MM.1S (cell line): ENCODE measurements around the gene FOXP1.

Experiments
- DNase-seq: peaks from one replicate; pipeline ENCODE4 v3.0.0-alpha.2; 2015
- H2AFZ ChIP-seq: fragments of 300-600 bp; sonication (generic); 2 replicates; pipeline ENCODE4 v1.6.0; 2016; ENCODE audit warnings: antibody characterized with exemption, low read length
- H3F3A ChIP-seq: fragments of 300-600 bp; sonication (generic); 2 replicates; pipeline ENCODE4 v1.6.1; 2016; ENCODE audit warnings: mild to moderate bottlenecking, antibody characterized with exemption, low read length, moderate library complexity, mixed read lengths; ENCODE audit not compliant: insufficient read depth
- H3K27ac ChIP-seq: fragments of 300-600 bp; sonication (generic); 2 replicates; pipeline ENCODE4 v1.5.1; 2016; ENCODE audit warnings: mild to moderate bottlenecking, low read length
- H3K27me3 ChIP-seq: fragments of 300-600 bp; sonication (generic); replicated peaks from 2 replicates; pipeline ENCODE4 v1.6.0; 2016; ENCODE audit warnings: low read length; ENCODE audit not compliant: insufficient read depth
- H3K36me3 ChIP-seq: fragments of 300-600 bp; sonication (generic); replicated peaks from 2 replicates; pipeline ENCODE4 v1.6.1; 2016; ENCODE audit warnings: mild to moderate bottlenecking, low read length, mixed read lengths; ENCODE audit not compliant: insufficient read depth
- H3K4me1 ChIP-seq: fragments of 300-600 bp; sonication (generic); 2 replicates; pipeline ENCODE4 v1.6.1; 2016; ENCODE audit warnings: low read length, mixed read lengths
- H3K4me2 ChIP-seq: fragments of 300-600 bp; sonication (generic); 2 replicates; pipeline ENCODE4 v1.6.0; 2016; ENCODE audit warnings: low read depth, low read length
- H3K4me3 ChIP-seq: fragments of 300-600 bp; sonication (generic); 2 replicates; pipeline ENCODE4 v1.5.1; 2016; ENCODE audit warnings: low read length, mixed read lengths
- H3K79me2 ChIP-seq: fragments of 300-600 bp; sonication (generic); 2 replicates; pipeline ENCODE4 v1.6.1; 2016; ENCODE audit warnings: mixed run types, low read length, mixed read lengths
- H3K9ac ChIP-seq: fragments of 300-600 bp; sonication (generic); 2 replicates; pipeline ENCODE4 v1.6.1; 2016; ENCODE audit warnings: low read length, mixed read lengths
- H3K9me2 ChIP-seq: fragments of 300-600 bp; sonication (generic); replicated peaks from 2 replicates; pipeline ENCODE4 v1.6.1; 2016; ENCODE audit warnings: mild to moderate bottlenecking, low read length, mixed read lengths; ENCODE audit not compliant: insufficient read depth
- H3K9me3 ChIP-seq: fragments of 300-600 bp; sonication (generic); replicated peaks from 2 replicates; pipeline ENCODE4 v1.6.1; 2016; ENCODE audit warnings: mild to moderate bottlenecking, low read length, mixed read lengths; ENCODE audit not compliant: insufficient read depth
- H4K20me1 ChIP-seq: fragments of 300-600 bp; sonication (generic); 2 replicates; pipeline ENCODE4 v1.6.1; 2016; ENCODE audit warnings: mild to moderate bottlenecking, low read length, moderate library complexity, mixed read lengths; ENCODE audit not compliant: insufficient read depth
- EZH2 ChIP-seq: fragments of 300-600 bp; sonication (generic); optimal IDR thresholded peaks from 2 replicates; pipeline ENCODE3; 2017; ENCODE audit warnings: low read depth, mild to moderate bottlenecking, antibody characterized with exemption, low read length, mixed read lengths
- EZH2phosphoT487 ChIP-seq: fragments of 300-600 bp; sonication (generic); IDR thresholded peaks from 2 replicates; pipeline ENCODE4 v1.6.1; 2018; ENCODE audit warnings: antibody characterized with exemption, low read length
- TF ChIP-seq, protein P1 (sequence below): fragments of 300-600 bp; sonication (generic); IDR thresholded peaks from 2 replicates; pipeline ENCODE4 v1.5.1; 2016; ENCODE audit warnings: antibody characterized with exemption, low read length, mixed read lengths

FOXP1 gene

DNA sequence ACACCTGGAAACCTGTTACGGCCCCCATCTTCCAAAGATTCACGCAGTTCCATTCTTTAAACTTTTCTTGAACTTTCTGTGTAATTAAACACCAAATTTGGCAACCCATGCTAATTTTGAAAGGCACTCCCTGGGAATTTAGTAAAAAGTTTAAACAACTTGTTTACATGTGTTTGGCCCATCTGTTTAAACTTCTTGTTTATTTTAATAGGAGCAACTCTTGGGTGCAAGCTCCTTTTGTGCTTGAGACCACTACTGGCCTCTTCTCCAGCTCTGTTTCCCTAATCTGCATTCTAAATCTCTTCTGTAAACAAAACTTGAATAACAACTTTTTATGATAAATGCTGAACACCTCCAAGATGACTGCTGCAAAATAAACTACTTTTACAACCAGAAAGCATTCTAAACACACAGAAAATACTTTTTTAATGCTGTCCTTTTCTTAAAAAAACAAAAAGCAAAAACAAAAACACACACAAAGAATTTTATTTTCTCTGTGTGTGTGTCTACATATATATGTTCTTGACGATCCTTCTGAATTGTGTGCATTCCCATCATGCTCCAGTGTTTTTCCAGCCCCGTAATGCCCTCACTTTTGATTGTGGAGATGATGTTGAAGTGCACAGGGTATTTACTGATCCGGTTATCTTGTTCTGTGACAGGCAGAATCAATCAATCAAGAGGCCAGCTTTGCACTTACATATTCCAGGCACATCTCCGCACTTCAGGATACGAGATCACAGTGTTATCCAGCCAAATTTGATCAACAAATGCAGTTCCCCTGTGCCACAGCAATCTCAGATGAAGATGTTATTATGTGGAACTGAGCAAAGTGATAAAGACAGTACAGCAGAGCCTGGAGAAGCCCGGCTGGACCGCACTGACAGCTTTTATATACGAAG, 416.9 kb downstream of the FOXP1 start:
- Histone ChIP-seq H2AFZ (no peak overlapping the region), H3K27me3 (no peaks in the 10 kb centered on the region), H3K36me3 (no peaks in the 10 kb centered on the region), H3K4me1 (peaks cover 6% of the 10 kb centered on the region; the same call in 1 of the 2 replicates), H3K4me2 (no peak overlapping the region), H3F3A (no peaks in the 10 kb centered on the region), H3K9me3 (no peaks in the 10 kb centered on the region), H4K20me1 (no peaks in the 10 kb centered on the region), H3K27ac (no peak overlapping the region), H3K79me2 (no peaks in the 10 kb centered on the region), H3K9me2 (no peaks in the 10 kb centered on the region), H3K9ac (no peak overlapping the region), H3K4me3 (no peak overlapping the region)
- no peak for DNase-seq
- TF ChIP-seq, protein P1, sequence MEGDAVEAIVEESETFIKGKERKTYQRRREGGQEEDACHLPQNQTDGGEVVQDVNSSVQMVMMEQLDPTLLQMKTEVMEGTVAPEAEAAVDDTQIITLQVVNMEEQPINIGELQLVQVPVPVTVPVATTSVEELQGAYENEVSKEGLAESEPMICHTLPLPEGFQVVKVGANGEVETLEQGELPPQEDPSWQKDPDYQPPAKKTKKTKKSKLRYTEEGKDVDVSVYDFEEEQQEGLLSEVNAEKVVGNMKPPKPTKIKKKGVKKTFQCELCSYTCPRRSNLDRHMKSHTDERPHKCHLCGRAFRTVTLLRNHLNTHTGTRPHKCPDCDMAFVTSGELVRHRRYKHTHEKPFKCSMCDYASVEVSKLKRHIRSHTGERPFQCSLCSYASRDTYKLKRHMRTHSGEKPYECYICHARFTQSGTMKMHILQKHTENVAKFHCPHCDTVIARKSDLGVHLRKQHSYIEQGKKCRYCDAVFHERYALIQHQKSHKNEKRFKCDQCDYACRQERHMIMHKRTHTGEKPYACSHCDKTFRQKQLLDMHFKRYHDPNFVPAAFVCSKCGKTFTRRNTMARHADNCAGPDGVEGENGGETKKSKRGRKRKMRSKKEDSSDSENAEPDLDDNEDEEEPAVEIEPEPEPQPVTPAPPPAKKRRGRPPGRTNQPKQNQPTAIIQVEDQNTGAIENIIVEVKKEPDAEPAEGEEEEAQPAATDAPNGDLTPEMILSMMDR: no peak
- TF ChIP-seq EZH2phosphoT487 (no peak), EZH2 (no peak)

DNA sequence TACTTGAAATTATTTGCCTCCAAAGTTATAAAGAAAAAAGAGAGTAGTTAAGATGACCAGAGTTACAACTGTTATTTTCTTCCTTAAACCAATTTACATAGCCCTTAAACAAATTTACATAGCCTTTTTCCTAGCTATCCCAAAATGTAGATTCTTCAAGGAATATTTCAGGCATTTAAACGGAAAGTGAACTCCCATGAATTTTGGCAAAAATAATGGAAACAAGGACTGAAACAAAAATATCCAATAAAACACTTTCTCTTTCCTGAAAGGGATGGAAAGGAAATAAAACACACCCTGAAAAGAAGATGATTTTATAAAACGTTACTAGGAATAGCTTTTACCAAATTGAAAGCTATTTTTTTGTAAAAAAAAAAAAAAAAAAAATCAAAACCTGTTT, 418.6 kb downstream of the FOXP1 start:
- no peak overlapping the region for H2AFZ ChIP-seq
- no peaks in the 10 kb centered on the region for H3K79me2 ChIP-seq
- H3K27me3 ChIP-seq: no peaks in the 10 kb centered on the region
- no peak overlapping the region for H3K9ac ChIP-seq
- H3K9me3 ChIP-seq: no peaks in the 10 kb centered on the region
- H4K20me1 ChIP-seq: no peaks in the 10 kb centered on the region
- no peak for DNase-seq
- TF ChIP-seq EZH2 (no peak), EZH2phosphoT487 (no peak)
- TF ChIP-seq, protein P1: no peak
- no peak overlapping the region for H3K27ac ChIP-seq
- H3K4me1 ChIP-seq: peaks cover 15% of the 10 kb centered on the region; the same call in 1 of the 2 replicates
- no peaks in the 10 kb centered on the region for H3K36me3 ChIP-seq
- no peak overlapping the region for H3K4me3 ChIP-seq
- no peaks in the 10 kb centered on the region for H3F3A ChIP-seq
- no peaks in the 10 kb centered on the region for H3K9me2 ChIP-seq
- H3K4me2 ChIP-seq: no peak overlapping the region

DNA sequence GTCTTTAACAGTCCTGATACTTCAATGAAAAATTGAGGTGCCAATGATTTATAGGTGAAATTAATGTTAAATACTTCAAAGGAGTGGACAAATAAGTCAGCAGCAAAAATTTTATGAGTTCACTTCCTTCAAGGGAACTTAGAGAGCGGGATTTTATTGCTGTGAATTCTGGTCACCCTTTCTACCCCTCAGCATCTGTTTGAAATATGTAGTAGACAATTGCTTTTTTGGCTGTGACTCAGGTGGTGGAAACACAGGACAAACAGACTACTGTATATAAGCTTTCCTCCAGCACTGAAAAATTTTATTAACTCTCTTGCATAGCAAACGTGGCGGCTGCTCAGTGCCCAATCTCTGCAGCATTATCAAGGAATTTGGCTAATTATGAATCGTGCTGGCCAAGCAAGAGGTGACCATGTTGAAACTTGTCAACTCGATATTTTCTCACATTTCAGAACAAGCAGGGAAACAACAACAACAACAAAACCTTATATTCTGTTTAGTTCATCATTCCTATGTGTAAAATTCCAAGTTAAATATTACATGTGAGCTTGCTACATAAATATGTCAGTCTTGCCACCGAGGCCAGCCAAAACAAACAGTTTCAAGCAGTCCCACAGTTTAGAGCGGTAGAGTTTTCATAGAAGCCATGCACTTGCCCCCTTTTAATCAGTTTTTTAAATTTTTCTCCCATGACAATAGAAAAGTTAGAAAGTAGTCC, 420.2 kb downstream of the FOXP1 start:
- Histone ChIP-seq H3K4me1 (peaks cover 15% of the 10 kb centered on the region; the same call in 1 of the 2 replicates), H3K9ac (no peak overlapping the region), H3K27ac (no peak overlapping the region), H3F3A (no peaks in the 10 kb centered on the region), H3K36me3 (no peaks in the 10 kb centered on the region), H3K27me3 (no peaks in the 10 kb centered on the region), H3K9me2 (no peaks in the 10 kb centered on the region), H4K20me1 (no peaks in the 10 kb centered on the region), H3K9me3 (no peaks in the 10 kb centered on the region), H3K4me3 (no peak overlapping the region), H2AFZ (no peak overlapping the region), H3K4me2 (no peak overlapping the region), H3K79me2 (no peaks in the 10 kb centered on the region)
- no peak for DNase-seq
- TF ChIP-seq, protein P1: no peak
- TF ChIP-seq EZH2phosphoT487: no peak
- no peak for TF ChIP-seq EZH2
